ENCODE measurements around the gene MLLT3.

GRCh38 chr9:20553558-20554149 is 68.6 kb downstream of the MLLT3 start:
- no peak for TF ChIP-seq CTCF (IDR thresholded peaks at IDR 0.05; ENCODE audit: low read depth, low read length)
- no peak for TF ChIP-seq EZH2phosphoT487 (IDR thresholded peaks at IDR 0.05; ENCODE audit: low read depth)

All from OCI-LY3 (cell line).